Prostate gland (tissue), 2 donors: ENCODE data around the gene CCDC73. TPM values are rescaled to one million over a fixed set of nuclear protein-coding genes. Genes with fewer than 3 reads are reported as not detected.

Source experiments
- DNase-seq: peaks from one replicate; pipeline ENCODE4 v3.0.0-alpha.2; 2019; ENCODE audit warnings: low spot score
- H3K27ac ChIP-seq, 2 donors: fragments of 200-600 bp; sonication (generic); 2 replicates each; pipeline ENCODE4 v1.5.1; 2017 to 2019
- H3K27me3 ChIP-seq: fragments of 200-600 bp; sonication (generic); replicated peaks from 2 replicates; pipeline ENCODE4 v1.5.1; 2019; ENCODE audit not compliant: insufficient read depth
- H3K36me3 ChIP-seq, 2 donors: fragments of 200-600 bp; sonication (generic); 1 replicate in 1 of 2; 2 replicates in 1 of 2; pipeline versions ENCODE4 v1.5.1 to v1.8.1; 2017 to 2019
- H3K4me1 ChIP-seq: fragments of 200-600 bp; sonication (generic); replicated peaks from 2 replicates; pipeline ENCODE4 v1.5.1; 2019
- H3K4me3 ChIP-seq, 2 donors: fragments of 200-600 bp; sonication (generic); 2 replicates each; pipeline ENCODE4 v1.5.1; 2017 to 2019
- H3K9me3 ChIP-seq: fragments of 200-600 bp; sonication (generic); 2 replicates; pipeline ENCODE4 v1.5.1; 2017
- POLR2A ChIP-seq: fragments of 450-650 bp; IDR thresholded peaks from one replicate; pipeline ENCODE4 v1.6.1; 2016; ENCODE audit warnings: antibody characterized with exemption, mild to moderate bottlenecking
- POLR2AphosphoS5 ChIP-seq: sonication (generic); formaldehyde crosslinking; IDR thresholded peaks from one replicate; pipeline ENCODE4 v1.6.1; 2017; ENCODE audit warnings: antibody characterized with exemption
- WGBS: methylation state at CpG from one replicate; pipeline ENCODE4 v1.1.5; 2018; 5-methylcytosine and 5-hydroxymethylcytosine counted together
- intact Hi-C: fragments of 100-400 bp; cut with DNase I; formaldehyde crosslinking; loops from one replicate; pipeline ENCODE4 v1.14.2; 2022
- total RNA-seq, 2 donors: library from RNA; depleted of rRNA; stranded (reverse); fragments of >200 nt; gene quantifications; one replicate each; pipeline ENCODE4 v1.1.0, GENCODE V29; 2016
- TF ChIP-seq, protein P1 (sequence below), 4 experiments: fragments of 200-600 bp in 2 of 4; fragments of 450-650 bp in 2 of 4; sonication (generic) in 2 of 4; IDR thresholded peaks; 1 replicate in 3 of 4; 2 replicates in 1 of 4; pipeline ENCODE4 v1.5.1; 2016 to 2019; ENCODE audit warnings: antibody characterized with exemption in 4 of 4, mild to moderate bottlenecking in 2 of 4, moderate library complexity in 2 of 4

The CCDC73 gene
- total RNA-seq, 2 donors from 2014 or later = 0.09 to 2.7 TPM

DNA sequence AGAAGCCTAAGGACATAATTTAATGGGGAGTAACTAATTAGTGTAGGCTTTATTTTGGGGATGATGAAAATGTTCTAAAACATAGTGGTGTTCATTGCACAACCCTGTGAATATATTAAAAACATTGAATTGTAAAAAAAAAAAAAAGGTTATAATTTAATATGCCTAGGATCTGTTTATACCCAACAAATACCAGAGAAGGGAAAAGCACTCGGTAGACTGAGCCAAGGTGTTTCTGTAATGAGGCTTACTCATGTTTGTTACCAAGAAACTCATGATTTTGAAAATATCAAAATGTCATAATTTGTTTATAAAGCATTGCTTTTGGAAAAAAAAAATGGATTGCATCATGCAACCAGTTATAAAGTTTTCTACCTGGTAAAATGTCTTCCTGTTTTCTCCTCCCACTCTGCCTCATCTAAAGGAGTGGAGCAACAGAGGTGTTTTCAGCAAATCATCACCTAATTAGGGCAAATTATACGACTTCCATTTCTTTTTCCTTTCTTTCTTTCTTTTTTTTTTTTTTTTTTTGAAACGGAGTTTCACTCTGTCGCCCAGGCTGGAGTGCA, 225.1 kb downstream of the CCDC73 start:
- H3K4me1 ChIP-seq = no peaks in the 10 kb centered on the region
- intact Hi-C loops = no loop called here
- H3K9me3 ChIP-seq = no peaks in the 10 kb centered on the region
- H3K27me3 ChIP-seq = no peaks in the 10 kb centered on the region
- TF ChIP-seq POLR2A = no peak
- no peak overlapping the region for H3K27ac ChIP-seq
- no peak for DNase-seq
- no peaks in the 10 kb centered on the region for H3K36me3 ChIP-seq
- H3K4me3 ChIP-seq = no peak overlapping the region
- 57% methylated on average over 4 of the region's 4 CpGs for WGBS

DNA sequence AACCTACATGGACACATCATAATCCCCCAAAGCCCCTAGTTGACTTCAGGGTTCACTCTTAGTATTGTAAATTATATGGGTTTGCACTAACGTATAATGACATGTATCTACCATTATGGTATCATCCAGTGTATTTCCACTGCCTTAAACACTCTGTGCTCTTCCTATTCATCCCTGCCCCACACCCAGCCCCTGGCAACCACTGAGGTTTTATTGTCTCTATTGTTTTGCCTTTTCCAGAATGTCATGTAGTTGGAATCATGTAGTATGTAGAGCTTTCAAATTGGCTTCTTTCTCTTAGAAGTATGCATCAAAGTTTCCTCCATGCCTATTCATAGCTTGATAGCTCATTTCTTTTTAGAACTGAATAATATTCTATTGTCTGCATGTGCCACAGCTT, 227.3 kb downstream of the CCDC73 start:
- 88% methylated on average over 1 of the region's 1 CpG for WGBS
- TF ChIP-seq POLR2AphosphoS5 (no peak), POLR2A (no peak)
- TF ChIP-seq, protein P1, sequence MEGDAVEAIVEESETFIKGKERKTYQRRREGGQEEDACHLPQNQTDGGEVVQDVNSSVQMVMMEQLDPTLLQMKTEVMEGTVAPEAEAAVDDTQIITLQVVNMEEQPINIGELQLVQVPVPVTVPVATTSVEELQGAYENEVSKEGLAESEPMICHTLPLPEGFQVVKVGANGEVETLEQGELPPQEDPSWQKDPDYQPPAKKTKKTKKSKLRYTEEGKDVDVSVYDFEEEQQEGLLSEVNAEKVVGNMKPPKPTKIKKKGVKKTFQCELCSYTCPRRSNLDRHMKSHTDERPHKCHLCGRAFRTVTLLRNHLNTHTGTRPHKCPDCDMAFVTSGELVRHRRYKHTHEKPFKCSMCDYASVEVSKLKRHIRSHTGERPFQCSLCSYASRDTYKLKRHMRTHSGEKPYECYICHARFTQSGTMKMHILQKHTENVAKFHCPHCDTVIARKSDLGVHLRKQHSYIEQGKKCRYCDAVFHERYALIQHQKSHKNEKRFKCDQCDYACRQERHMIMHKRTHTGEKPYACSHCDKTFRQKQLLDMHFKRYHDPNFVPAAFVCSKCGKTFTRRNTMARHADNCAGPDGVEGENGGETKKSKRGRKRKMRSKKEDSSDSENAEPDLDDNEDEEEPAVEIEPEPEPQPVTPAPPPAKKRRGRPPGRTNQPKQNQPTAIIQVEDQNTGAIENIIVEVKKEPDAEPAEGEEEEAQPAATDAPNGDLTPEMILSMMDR (IDR thresholded peaks at IDR 0.05) = no peak
- intact Hi-C loops = no loop called here
- H3K36me3 ChIP-seq = no peaks in the 10 kb centered on the region
- no peak for DNase-seq
- H3K27me3 ChIP-seq = no peaks in the 10 kb centered on the region
- no peaks in the 10 kb centered on the region for H3K4me1 ChIP-seq
- H3K9me3 ChIP-seq = no peaks in the 10 kb centered on the region
- H3K4me3 ChIP-seq = no peak overlapping the region
- no peak overlapping the region for H3K27ac ChIP-seq

DNA sequence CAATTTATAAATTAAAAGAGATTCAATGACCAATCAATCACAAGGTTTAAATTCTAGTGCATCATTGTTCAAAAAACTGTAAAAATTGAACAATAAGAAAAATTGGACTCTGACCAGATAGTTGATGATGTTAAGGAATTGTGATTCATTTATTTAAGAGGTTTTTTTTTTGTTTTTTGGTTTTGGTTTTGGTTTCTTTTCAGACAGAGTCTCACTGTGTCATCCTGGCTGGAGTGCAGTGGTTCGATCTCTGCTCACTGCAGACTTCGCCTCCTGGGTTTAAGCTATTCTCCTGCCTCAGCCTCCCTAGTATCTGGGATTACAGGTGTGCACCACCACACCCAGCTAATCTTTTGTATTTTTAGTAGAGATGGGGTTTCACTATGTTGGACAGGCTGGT, 227.9 kb downstream of the CCDC73 start:
- 83% methylated on average over 2 of the region's 2 CpGs for WGBS

DNA sequence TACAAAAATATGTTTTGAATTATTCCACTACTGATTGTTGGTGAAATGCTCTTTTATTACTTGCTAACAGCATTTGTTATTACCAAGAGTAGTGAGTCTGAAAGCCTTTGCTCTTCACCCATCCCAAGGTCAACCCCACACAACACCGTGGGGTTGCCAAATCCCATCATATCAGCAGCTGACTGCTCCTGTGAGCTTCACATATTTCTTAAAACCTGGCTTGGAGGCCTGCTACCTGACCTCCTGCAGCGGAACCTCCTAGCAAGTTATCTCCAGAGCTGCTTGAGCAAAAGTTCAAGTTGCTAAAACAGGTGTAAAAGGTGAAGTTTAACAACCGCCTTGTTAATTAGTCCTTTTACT, 230.9 kb downstream of the CCDC73 start:
- no peaks in the 10 kb centered on the region for H3K27me3 ChIP-seq
- 82% methylated on average over 3 of the region's 3 CpGs for WGBS
- no peaks in the 10 kb centered on the region for H3K9me3 ChIP-seq
- H3K36me3 ChIP-seq = no peaks in the 10 kb centered on the region
- no peak for DNase-seq
- no peak overlapping the region for H3K27ac ChIP-seq
- H3K4me1 ChIP-seq = no peaks in the 10 kb centered on the region
- TF ChIP-seq POLR2AphosphoS5 = no peak
- TF ChIP-seq, protein P1 (IDR thresholded peaks at IDR 0.05) = no peak
- no peak for TF ChIP-seq POLR2A
- no peak overlapping the region for H3K4me3 ChIP-seq
- intact Hi-C loops = no loop called here

More for the DNA sequence above, 227.9 kb downstream of the CCDC73 start:
- Histone ChIP-seq H3K9me3 (no peaks in the 10 kb centered on the region), H3K27ac (no peak overlapping the region), H3K4me3 (no peak overlapping the region), H3K36me3 (no peaks in the 10 kb centered on the region), H3K4me1 (no peaks in the 10 kb centered on the region), H3K27me3 (no peaks in the 10 kb centered on the region)
- DNase-seq = no peak
- TF ChIP-seq, protein P1 (IDR thresholded peaks at IDR 0.05) = no peak
- TF ChIP-seq POLR2A (no peak), POLR2AphosphoS5 (no peak)
- intact Hi-C loops = no loop called here

DNA sequence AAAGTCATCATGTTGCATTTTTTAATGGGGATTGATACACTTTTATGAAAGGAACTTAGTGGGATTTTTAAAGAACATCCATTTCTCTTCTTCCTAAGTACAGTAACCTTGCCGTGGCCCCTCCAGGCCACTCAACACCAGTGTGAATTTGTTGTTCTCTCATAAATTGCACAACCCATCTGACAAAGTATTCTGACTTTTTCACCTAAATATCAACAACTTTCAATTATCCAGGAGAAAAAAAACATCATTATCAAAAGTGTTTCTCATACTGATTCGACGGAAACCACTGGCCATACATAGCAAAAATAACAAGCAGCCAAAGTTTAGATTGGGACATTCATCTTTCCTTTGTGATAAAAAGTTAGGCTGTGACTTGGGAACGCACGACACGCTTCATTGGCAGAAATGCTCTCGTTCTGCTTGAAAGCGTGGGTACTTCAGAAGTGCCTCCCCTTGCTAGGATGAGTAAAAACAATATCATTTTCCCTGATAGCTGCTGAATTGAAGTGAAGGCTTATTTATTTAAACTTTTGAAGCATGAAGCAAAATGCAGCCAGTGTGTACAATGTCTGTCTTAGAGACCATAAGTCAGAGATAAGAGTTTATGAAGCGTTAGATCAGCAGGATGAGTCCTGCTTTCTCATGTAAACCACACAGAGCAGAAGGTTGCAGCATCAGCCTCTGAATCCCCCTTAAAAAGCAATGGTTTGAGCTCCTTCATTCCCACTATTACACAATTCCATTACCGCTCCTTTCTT, 231.4 kb downstream of the CCDC73 start:
- H3K4me3 ChIP-seq = no peak overlapping the region
- intact Hi-C loops = no loop called here
- DNase-seq = no peak
- H3K36me3 ChIP-seq = no peaks in the 10 kb centered on the region
- H3K4me1 ChIP-seq = no peaks in the 10 kb centered on the region
- no peak overlapping the region for H3K27ac ChIP-seq
- H3K27me3 ChIP-seq = no peaks in the 10 kb centered on the region
- 45% methylated on average over 10 of the region's 10 CpGs for WGBS
- H3K9me3 ChIP-seq = no peaks in the 10 kb centered on the region
- TF ChIP-seq, protein P1 (IDR thresholded peaks at IDR 0.05) = no peak
- TF ChIP-seq POLR2A (no peak), POLR2AphosphoS5 (no peak)
